GM12875 (cell line): Measurements from ENCODE around the gene BRIP1.

ENCODE experiments used
- H3K4me3 ChIP-seq: one replicate; pipeline ENCODE4 v1.5.1; 2011; ENCODE audit warnings: low read depth, low read length, control low read depth
- CTCF ChIP-seq: IDR thresholded peaks from 2 replicates; pipeline ENCODE4 v1.5.1; 2011; ENCODE audit warnings: low read depth, mild to moderate bottlenecking, control low read depth, inconsistent platforms, low read length, moderate library complexity, borderline replicate concordance; ENCODE audit not compliant: insufficient read depth

The BRIP1 gene

GRCh38 chr17:61770752-61771533 lies 92.4 kb downstream of the BRIP1 start:
- H3K4me3 ChIP-seq = no peak overlapping the region
- no peak for TF ChIP-seq CTCF

- TF ChIP-seq CTCF = no peak
- H3K4me3 ChIP-seq = no peak overlapping the region
Measured at GRCh38 chr17:61770043-61770442, 93.3 kb downstream of the BRIP1 start.

GRCh38 chr17:61768405-61768804 lies 94.9 kb downstream of the BRIP1 start:
- no peak for TF ChIP-seq CTCF

GRCh38 chr17:61766520-61766919 lies 96.8 kb downstream of the BRIP1 start:
- TF ChIP-seq CTCF = no peak
- no peak overlapping the region for H3K4me3 ChIP-seq

More at GRCh38 chr17:61768405-61768804, 94.9 kb downstream of the BRIP1 start:
- no peak overlapping the region for H3K4me3 ChIP-seq

GRCh38 chr17:61764846-61765245 lies 98.5 kb downstream of the BRIP1 start:
- H3K4me3 ChIP-seq = no peak overlapping the region
- TF ChIP-seq CTCF = no peak

GRCh38 chr17:61761827-61762226 lies 101.5 kb downstream of the BRIP1 start:
- no peak overlapping the region for H3K4me3 ChIP-seq
- no peak for TF ChIP-seq CTCF

- TF ChIP-seq CTCF = no peak
- no peak overlapping the region for H3K4me3 ChIP-seq
Measured at GRCh38 chr17:61759362-61759761, 104.0 kb downstream of the BRIP1 start.
